Measurements from ENCODE around the gene HS1BP3. TPM values are rescaled to one million over a fixed set of nuclear protein-coding genes. Genes with fewer than 3 reads are reported as not detected.
A peak's percentile ranks its signal among the peaks of the same experiment; 100 is the strongest.

The HS1BP3 gene
- total RNA-seq, 1 donor, result 23.0 TPM

- TF ChIP-seq CTCF (IDR thresholded peaks at IDR 0.05; ENCODE audit: insufficient read depth, low read length), result no peak
- H3K4me3 ChIP-seq (ENCODE audit: low read depth, low read length), result no peak overlapping the region
- no peak for DNase-seq (ENCODE audit: low read depth)
Observed at GRCh38 chr2:20652673-20653575, 2.0 kb upstream of the HS1BP3 start.

GRCh38 chr2:20652141-20652540, 1.2 kb upstream of the HS1BP3 start:
- no peak for TF ChIP-seq CTCF (IDR thresholded peaks at IDR 0.05; ENCODE audit: insufficient read depth, low read length)
- no peak for DNase-seq (ENCODE audit: low read depth)
- H3K4me3 ChIP-seq (ENCODE audit: low read depth, low read length), result no peak overlapping the region

GRCh38 chr2:20651731-20652099, 817 bp upstream of the HS1BP3 start:
- no peak for DNase-seq (ENCODE audit: low read depth)
- no peak overlapping the region for H3K4me3 ChIP-seq (ENCODE audit: low read depth, low read length)
- no peak for TF ChIP-seq CTCF (IDR thresholded peaks at IDR 0.05; ENCODE audit: insufficient read depth, low read length)

GRCh38 chr2:20650393-20650876, 463 bp downstream of the HS1BP3 start:
- peak; percentile 17 for TF ChIP-seq CTCF (IDR thresholded peaks at IDR 0.05; ENCODE audit: insufficient read depth, low read length)
- peak; percentile 40 for DNase-seq (ENCODE audit: low read depth)
- H3K4me3 ChIP-seq (ENCODE audit: low read depth, low read length), result peak overlapping the region; percentile 80

GRCh38 chr2:20649976-20650375, 922 bp downstream of the HS1BP3 start:
- no peak for TF ChIP-seq CTCF (IDR thresholded peaks at IDR 0.05; ENCODE audit: insufficient read depth, low read length)
- H3K4me3 ChIP-seq (ENCODE audit: low read depth, low read length), result peak overlapping the region; percentile 80
- DNase-seq (ENCODE audit: low read depth), result no peak

- no peak for TF ChIP-seq CTCF (IDR thresholded peaks at IDR 0.05; ENCODE audit: insufficient read depth, low read length)
- H3K4me3 ChIP-seq (ENCODE audit: low read depth, low read length), result peak overlapping the region; percentile 80
- no peak for DNase-seq (ENCODE audit: low read depth)
Observed at GRCh38 chr2:20649576-20649975, 1.3 kb downstream of the HS1BP3 start.

Data from fibroblast of the aortic adventitia (primary cell).